ENCODE results near the gene NEURL1.

Gene NEURL1

DNA sequence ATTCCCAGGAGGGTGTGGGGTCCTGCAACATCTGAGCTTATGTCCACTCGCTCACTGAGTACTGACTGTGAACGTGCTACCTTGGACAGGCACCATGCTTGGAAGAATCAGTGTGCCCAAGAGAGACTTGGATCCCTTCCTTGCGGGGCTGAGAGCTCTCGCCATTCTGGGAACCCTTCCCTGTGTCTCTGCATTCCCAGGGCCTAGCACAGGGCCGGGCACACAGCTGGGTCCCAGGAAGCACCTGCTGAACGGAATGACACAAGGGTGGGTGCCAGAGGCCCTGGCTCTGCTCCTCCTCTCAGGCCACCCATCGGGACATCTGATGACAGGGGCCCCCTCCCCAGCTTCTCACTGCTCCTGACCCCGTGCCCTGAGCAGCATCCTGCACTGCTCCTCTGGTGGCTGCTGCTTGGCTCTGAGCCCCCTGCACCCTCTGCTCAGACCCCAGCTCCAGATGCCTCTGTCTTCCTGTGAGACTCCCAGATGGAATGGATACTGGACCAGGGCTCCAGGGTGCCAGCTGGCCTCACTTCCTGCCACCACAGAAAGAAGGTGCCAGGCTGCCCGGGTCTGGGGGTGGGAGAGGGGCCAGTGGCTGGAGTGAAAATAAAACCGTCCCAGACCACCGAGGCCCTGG lies 129.6 kb downstream of the NEURL1 start:
- in situ Hi-C loops (cut with MboI; ENCODE audit: low sequenced_read_pairs, unreplicated experiment), result no loop called here
- TF ChIP-seq, protein P1, sequence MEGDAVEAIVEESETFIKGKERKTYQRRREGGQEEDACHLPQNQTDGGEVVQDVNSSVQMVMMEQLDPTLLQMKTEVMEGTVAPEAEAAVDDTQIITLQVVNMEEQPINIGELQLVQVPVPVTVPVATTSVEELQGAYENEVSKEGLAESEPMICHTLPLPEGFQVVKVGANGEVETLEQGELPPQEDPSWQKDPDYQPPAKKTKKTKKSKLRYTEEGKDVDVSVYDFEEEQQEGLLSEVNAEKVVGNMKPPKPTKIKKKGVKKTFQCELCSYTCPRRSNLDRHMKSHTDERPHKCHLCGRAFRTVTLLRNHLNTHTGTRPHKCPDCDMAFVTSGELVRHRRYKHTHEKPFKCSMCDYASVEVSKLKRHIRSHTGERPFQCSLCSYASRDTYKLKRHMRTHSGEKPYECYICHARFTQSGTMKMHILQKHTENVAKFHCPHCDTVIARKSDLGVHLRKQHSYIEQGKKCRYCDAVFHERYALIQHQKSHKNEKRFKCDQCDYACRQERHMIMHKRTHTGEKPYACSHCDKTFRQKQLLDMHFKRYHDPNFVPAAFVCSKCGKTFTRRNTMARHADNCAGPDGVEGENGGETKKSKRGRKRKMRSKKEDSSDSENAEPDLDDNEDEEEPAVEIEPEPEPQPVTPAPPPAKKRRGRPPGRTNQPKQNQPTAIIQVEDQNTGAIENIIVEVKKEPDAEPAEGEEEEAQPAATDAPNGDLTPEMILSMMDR (IDR thresholded peaks at IDR 0.05; ENCODE audit: borderline replicate concordance, control extremely low read depth, extremely low read depth, insufficient read depth, missing control alignments), result no peak

DNA sequence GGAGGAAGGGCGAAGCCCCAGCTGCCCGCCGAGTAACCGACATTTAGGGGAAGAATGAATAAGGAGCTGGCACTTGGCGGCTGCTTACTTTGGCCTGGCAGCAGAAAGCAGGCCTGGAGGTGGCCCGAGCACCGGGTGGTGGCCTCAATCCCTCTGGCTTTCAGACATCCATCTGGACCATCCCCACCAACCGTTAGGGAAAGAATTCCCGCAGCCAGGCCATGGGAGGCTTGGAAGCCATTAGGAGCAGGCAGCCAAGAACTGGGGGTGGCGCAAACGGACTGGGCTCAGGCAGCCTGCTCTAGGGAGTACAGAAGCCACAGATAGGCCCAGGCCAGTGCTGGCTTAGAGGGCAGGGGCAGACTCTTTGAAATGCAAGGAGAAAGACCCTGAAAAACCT lies 132.7 kb downstream of the NEURL1 start:
- in situ Hi-C loops (cut with MboI; ENCODE audit: low sequenced_read_pairs, unreplicated experiment), result no loop called here
- no peak for DNase-seq (ENCODE audit: low spot score)
- TF ChIP-seq, protein P1 (IDR thresholded peaks at IDR 0.05; ENCODE audit: borderline replicate concordance, control extremely low read depth, extremely low read depth, insufficient read depth, missing control alignments), result no peak

More for the DNA sequence above, 129.6 kb downstream of the NEURL1 start:
- DNase-seq (ENCODE audit: low spot score), result no peak

DNA sequence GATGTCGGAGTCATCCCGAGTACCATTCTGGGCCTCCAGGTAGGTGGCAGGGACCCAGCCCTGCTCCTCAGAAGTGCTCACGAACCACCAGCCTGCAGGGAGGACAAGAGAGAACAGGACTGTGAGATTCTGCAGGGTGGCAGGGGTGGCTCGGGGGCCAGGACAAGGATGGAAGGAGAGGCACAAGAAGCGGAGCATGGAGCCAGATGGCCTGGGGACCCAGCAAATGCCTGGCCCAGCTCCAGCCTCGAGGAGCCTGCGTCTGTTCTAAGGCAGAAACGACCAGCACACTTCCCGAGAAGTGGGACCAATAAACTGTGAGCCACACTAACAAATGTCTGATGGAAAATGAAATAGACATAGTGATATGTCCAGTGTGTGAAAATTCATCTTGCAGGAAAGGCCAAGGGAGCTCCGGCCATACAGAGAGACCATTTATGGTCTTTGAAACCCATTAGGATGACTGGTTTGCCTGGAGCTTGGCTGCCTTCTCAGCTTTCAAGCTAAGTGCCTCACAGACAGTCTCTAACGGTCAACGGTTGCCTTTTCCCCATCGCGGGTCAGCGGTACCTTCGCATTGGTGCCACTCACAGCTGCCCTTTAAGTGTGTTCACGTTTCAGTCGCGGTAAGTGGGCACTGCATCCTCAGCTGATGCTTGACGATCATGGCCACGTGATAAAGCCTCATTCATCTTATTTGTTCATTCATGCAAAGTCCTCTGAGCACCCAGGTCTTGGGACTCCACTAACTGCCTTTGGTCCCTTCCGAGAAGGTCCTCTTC lies 133.8 kb downstream of the NEURL1 start:
- TF ChIP-seq, protein P1 (IDR thresholded peaks at IDR 0.05; ENCODE audit: borderline replicate concordance, control extremely low read depth, extremely low read depth, insufficient read depth, missing control alignments), result no peak
- DNase-seq (ENCODE audit: low spot score), result no peak
- in situ Hi-C loops (cut with MboI; ENCODE audit: low sequenced_read_pairs, unreplicated experiment), result no loop called here

DNA sequence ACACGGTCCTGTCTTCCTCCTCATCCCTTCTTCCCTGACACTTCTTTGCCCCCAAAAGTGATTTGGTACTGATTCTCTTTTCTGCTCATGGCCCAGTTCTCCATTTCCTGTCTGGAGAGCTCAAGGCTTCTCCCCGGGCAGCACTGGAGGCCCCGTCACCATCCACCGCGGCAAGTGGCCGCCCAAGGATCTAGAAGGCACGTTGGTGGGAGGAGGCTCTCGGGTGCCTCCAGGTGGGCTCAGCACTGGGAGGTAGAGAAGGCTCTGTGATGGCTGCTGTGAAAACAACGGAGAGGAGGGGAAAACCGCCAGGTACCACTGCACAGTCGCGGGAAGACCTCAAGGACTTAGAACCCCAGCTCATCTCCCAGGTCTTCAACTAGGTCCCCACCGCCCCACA lies 134.4 kb downstream of the NEURL1 start:
- TF ChIP-seq, protein P1 (IDR thresholded peaks at IDR 0.05; ENCODE audit: borderline replicate concordance, control extremely low read depth, extremely low read depth, insufficient read depth, missing control alignments), result no peak
- in situ Hi-C loops (cut with MboI; ENCODE audit: low sequenced_read_pairs, unreplicated experiment), result no loop called here
- DNase-seq (ENCODE audit: low spot score), result no peak

DNA sequence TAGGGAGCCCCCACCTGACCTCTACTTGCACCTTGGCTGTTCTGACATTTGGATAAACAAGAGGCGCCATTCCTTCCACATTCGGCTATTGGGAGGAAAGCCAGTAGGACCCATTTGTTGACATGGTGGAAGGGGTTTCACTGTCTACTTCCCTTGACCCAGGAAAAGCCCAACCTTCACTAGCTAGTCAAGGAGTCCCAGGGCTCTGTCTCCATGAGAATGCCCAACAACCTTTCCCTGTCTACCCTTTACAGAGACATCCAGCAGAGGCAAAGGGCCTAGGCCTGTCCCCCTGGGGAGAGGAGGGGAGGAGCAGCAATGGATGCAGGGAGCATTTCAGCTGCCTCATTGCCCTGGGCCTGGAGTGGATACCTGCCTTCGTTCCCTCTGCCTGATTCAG lies 136.1 kb downstream of the NEURL1 start:
- in situ Hi-C loops (cut with MboI; ENCODE audit: low sequenced_read_pairs, unreplicated experiment), result no loop called here
- TF ChIP-seq, protein P1 (IDR thresholded peaks at IDR 0.05; ENCODE audit: borderline replicate concordance, control extremely low read depth, extremely low read depth, insufficient read depth, missing control alignments), result no peak
- no peak for DNase-seq (ENCODE audit: low spot score)

DNA sequence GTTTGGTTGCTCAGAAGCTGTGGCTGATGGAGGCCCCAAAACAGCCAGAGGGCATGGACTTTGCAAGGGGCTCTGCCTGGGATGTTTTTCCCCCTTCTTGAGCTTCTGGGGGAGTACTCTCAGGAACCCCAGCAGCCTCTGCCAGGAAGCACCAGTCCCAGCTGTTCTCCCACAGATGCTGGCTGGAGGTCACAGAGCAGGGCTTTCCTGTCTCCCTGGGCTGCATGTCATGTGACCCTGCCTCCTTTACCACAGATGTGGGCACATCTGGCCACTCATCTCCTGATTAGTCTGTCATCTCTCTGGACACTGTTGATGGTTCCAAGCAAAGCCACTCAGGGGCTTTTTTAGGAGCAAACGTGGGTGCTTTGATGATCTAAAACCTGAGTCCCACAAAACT lies 136.7 kb downstream of the NEURL1 start:
- no peak for DNase-seq (ENCODE audit: low spot score)
- TF ChIP-seq, protein P1 (IDR thresholded peaks at IDR 0.05; ENCODE audit: borderline replicate concordance, control extremely low read depth, extremely low read depth, insufficient read depth, missing control alignments), result no peak
- in situ Hi-C loops (cut with MboI; ENCODE audit: low sequenced_read_pairs, unreplicated experiment), result no loop called here
